Activated B cell treated with CpG ODN at 0.5 μM for 24 hours (primary cell): Measurements from ENCODE around the gene NTHL1. TPM values are rescaled to one million over a fixed set of nuclear protein-coding genes. Genes with fewer than 3 reads are reported as not detected.

ENCODE experiments used
- ATAC-seq: fragments of 200-7000 bp; cut with Tn5 transposase; one replicate; pipeline ENCODE4 v1.10.0; 2021; ENCODE audit warnings: low read depth, mild to moderate bottlenecking, moderate library complexity
- CTCF ChIA-PET: fragments of 350-600 bp; sonication (Branson Sonifier 250); formaldehyde crosslinking; loops from one replicate; lab custom pipeline; 2021; ENCODE audit warnings: antibody characterized with exemption; lab: Charles Lee
- POLR2A ChIA-PET: fragments of 350-600 bp; sonication (Branson Sonifier 250); formaldehyde crosslinking; loops from one replicate; lab custom pipeline; 2021; ENCODE audit warnings: antibody characterized with exemption; lab: Charles Lee
- DNase-seq: peaks from one replicate; pipeline ENCODE4 v3.0.0; 2022
- H3K27ac Mint-ChIP-seq: one replicate; pipeline ENCODE4 v1.8.0; 2020; ENCODE audit warnings: mixed read lengths
- H3K27me3 Mint-ChIP-seq: one replicate; pipeline ENCODE4 v1.8.0; 2021; ENCODE audit warnings: mixed read lengths
- H3K36me3 Mint-ChIP-seq: one replicate; pipeline ENCODE4 v1.8.0; 2021; ENCODE audit warnings: low read depth, mixed read lengths
- H3K4me1 Mint-ChIP-seq: one replicate; pipeline ENCODE4 v1.8.0; 2021; ENCODE audit warnings: mixed read lengths
- H3K4me3 Mint-ChIP-seq: one replicate; pipeline ENCODE4 v1.8.0; 2020; ENCODE audit warnings: mild to moderate bottlenecking, mixed read lengths
- H3K9me3 Mint-ChIP-seq: one replicate; pipeline ENCODE4 v1.8.0; 2020; ENCODE audit warnings: mixed read lengths
- CTCF ChIP-seq: fragments of 200-600 bp; IDR thresholded peaks from one replicate; pipeline ENCODE4 v1.8.0; 2022; ENCODE audit warnings: antibody characterized with exemption, mild to moderate bottlenecking
- intact Hi-C: fragments of 100-400 bp; cut with micrococcal nuclease; formaldehyde crosslinking; loops from one replicate; pipeline ENCODE4 v1.15.1; 2024
- total RNA-seq: library from RNA; stranded (reverse); gene quantifications from 2 replicates; pipeline ENCODE4 v1.2.3, GENCODE V29; 2022

NTHL1 gene
- total RNA-seq, 1 donor from 2014 or later: 10.5 TPM

GRCh38 chr16:2063861-2064260 lies 16.2 kb upstream of the NTHL1 start:
- Mint-ChIP-seq H3K27ac (no peak overlapping the region), H3K9me3 (no peaks in the 10 kb centered on the region), H3K27me3 (no peaks in the 10 kb centered on the region), H3K4me1 (no peaks in the 10 kb centered on the region), H3K36me3 (peaks cover 62% of the 10 kb centered on the region), H3K4me3 (no peak overlapping the region)
- DNase-seq (no peak), ATAC-seq (no peak)
- CTCF ChIA-PET: no interaction called here
- intact Hi-C loops: no loop called here
- POLR2A ChIA-PET: no interaction called here
- no peak for TF ChIP-seq CTCF

GRCh38 chr16:2062801-2063200 lies 15.2 kb upstream of the NTHL1 start:
- no peak for TF ChIP-seq CTCF
- ChIA-PET CTCF (no interaction called here), POLR2A (no interaction called here)
- peaks cover 60% of the 10 kb centered on the region for H3K36me3 Mint-ChIP-seq
- no peak overlapping the region for H3K27ac Mint-ChIP-seq
- no peak overlapping the region for H3K4me3 Mint-ChIP-seq
- no peak for ATAC-seq
- H3K9me3 Mint-ChIP-seq: no peaks in the 10 kb centered on the region
- no peak for DNase-seq
- no peaks in the 10 kb centered on the region for H3K27me3 Mint-ChIP-seq
- H3K4me1 Mint-ChIP-seq: no peaks in the 10 kb centered on the region
- intact Hi-C loops: no loop called here

- no peak for ATAC-seq
- Mint-ChIP-seq H3K36me3 (peaks cover 61% of the 10 kb centered on the region), H3K27ac (no peak overlapping the region), H3K4me1 (no peaks in the 10 kb centered on the region), H3K4me3 (no peak overlapping the region), H3K9me3 (no peaks in the 10 kb centered on the region), H3K27me3 (no peaks in the 10 kb centered on the region)
- intact Hi-C loops: no loop called here
- no peak for DNase-seq
- POLR2A ChIA-PET: no interaction called here
- CTCF ChIA-PET: no interaction called here
- no peak for TF ChIP-seq CTCF
These were observed 13.9 kb upstream of the NTHL1 start for GRCh38 chr16:2061526-2061925.

GRCh38 chr16:2061023-2061422 lies 13.4 kb upstream of the NTHL1 start:
- no peak overlapping the region for H3K4me3 Mint-ChIP-seq
- H3K4me1 Mint-ChIP-seq: no peaks in the 10 kb centered on the region
- H3K9me3 Mint-ChIP-seq: no peaks in the 10 kb centered on the region
- CTCF ChIA-PET: no interaction called here
- no peak for TF ChIP-seq CTCF
- H3K27ac Mint-ChIP-seq: no peak overlapping the region
- ATAC-seq (no peak), DNase-seq (no peak)
- intact Hi-C loops: no loop called here
- H3K36me3 Mint-ChIP-seq: peaks cover 59% of the 10 kb centered on the region
- POLR2A ChIA-PET: no interaction called here
- no peaks in the 10 kb centered on the region for H3K27me3 Mint-ChIP-seq

GRCh38 chr16:2060346-2060745 lies 12.7 kb upstream of the NTHL1 start:
- Mint-ChIP-seq H3K4me3 (no peak overlapping the region), H3K4me1 (no peaks in the 10 kb centered on the region), H3K27me3 (no peaks in the 10 kb centered on the region), H3K27ac (no peak overlapping the region), H3K9me3 (no peaks in the 10 kb centered on the region), H3K36me3 (peaks cover 55% of the 10 kb centered on the region)
- no peak for TF ChIP-seq CTCF
- CTCF ChIA-PET: no interaction called here
- POLR2A ChIA-PET: no interaction called here
- intact Hi-C loops: no loop called here
- no peak for ATAC-seq
- DNase-seq: no peak
